HL-60/S4 treated with phorbol 12-myristate 13-acetate at 8.2 ng/mL for 4 days and 3 days (cell line): ENCODE data around the gene RBP4.

ENCODE experiments used
- in situ Hi-C: fragments of 300-500 bp; cut with MboI; formaldehyde crosslinking; loops from 2 replicates; pipeline ENCODE4 v1.15.0; 2022; ENCODE audit warnings: low sequenced_read_pairs

The RBP4 gene

GRCh38 chr10:93601146-93601773 is at the start of gene RBP4:
RBP4 (minus strand) TSS chr10:93601235; CDS start chr10:93601028, 207 bp downstream.
- in situ Hi-C loops, result no loop called here

GRCh38 chr10:93639791-93640190 is 38.8 kb upstream of the RBP4 start:
- in situ Hi-C loops, result no loop called here

DNA sequence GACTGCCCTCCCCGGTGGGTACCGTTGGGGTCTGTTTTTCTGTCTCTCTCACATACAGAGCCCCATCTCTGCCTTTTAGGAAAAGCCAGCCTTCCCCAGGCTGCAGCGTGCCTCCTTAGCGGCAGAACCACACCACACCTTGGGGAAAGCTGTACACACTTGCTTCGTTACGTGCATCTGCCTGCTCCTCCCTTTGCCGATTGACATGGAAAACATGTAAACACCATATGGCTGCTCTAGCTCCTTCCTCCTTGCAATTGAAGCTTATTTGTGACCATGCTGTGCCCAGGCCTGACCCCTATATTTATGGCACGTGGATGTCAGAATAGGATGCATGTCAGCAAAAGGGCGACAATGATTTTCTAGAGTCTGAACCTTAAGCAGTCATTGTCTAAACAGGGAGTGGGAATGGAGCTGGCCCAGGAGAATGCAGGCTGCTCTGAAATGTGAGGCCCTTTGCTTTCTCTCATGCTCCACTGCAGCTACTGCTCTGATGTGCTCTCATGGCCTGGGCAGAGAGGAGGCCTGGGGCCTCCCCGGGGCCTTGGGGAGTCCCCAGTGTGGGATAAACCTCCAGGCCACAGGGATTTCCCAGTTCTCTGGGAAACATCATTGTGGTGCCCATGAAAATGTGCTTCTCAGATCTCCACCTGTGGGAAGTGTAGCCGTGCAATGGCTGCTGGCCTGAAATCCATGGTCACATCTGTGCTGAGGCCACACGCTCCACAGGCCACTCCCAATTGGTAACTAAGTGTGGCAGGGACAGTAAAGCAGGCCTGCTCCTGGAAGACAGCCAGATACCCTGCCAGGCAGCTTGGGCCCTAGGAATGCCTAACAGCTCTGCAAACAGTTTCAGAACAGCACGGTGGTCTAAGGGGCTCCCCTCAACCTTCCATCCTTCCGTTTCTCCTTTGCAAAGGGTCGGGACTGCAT is 29.9 kb upstream of the RBP4 start:
- in situ Hi-C loops, result no loop called here

GRCh38 chr10:93629647-93630305 is 28.7 kb upstream of the RBP4 start:
- in situ Hi-C loops, result no loop called here

DNA sequence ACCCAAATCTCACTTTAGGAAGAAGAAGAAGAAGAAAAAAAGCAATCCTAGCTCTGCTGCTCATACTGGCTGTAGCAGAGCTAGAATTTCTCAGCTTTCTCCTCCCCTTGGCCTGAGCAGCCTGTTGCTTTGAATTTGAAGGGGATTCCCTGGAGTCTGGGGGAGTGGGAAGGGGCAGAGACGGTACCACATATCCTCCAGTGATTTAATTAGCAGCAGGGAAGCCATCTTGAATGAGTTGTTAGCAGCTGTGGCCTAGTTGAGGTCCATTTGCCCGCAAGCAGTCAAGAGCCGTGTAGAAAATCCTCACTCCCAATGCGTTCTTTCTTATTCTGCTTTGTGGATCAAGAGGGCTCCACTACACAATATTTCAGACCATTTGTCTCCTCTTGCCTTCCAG is 27.8 kb upstream of the RBP4 start:
- in situ Hi-C loops, result no loop called here

- in situ Hi-C loops, result no loop called here
Measured at GRCh38 chr10:93622942-93623341, 21.9 kb upstream of the RBP4 start.

DNA sequence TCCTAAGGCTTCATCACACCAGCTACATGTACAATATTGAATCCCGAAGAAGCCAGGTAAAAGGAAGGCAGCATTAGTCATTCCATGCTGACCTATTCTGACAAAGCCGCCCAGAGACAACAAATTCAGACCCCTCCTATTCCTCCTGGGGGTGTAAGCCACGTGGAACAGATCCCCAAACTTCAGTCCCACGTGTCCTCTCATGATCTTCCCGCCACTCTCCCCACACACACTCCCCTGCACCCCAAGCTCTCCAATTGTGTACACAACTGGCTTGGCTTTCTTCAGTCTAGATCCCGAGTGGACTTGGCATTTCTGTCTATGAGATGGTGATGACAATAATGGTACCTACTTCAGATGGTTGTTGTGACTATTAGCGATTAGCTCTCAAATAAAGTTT is 19.9 kb upstream of the RBP4 start:
- in situ Hi-C loops, result no loop called here

DNA sequence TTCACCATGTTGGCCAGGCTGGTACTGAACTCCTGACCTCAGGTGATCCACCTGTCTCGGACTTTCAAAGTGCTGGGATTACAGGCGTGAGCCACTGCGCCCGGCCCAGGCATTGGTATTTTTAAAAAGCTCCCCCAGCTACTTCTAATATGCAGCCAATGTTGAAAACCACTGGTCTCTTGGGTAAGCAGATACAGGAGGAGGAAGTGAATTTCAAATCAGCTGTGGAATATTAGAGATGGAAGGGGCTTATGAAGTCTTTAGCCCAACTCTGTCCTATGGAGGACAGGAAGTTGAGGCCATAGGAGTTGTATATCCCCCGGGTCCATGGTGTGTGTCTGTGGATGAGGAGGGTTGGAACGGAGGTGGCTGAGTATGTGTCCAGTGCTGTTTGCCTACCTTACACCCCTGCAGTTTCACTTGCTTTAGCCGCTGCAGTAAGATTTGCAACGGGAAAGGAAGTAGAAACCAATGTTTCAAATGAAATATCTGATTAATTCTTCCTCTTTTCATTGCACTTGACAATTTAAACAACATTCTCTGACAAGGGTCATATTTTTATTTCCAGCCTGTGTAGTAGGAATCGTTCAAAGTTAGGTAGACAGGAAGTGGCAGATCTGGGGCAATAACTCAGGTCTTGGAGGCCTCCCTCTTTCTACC is 14.7 kb upstream of the RBP4 start:
- in situ Hi-C loops, result no loop called here

DNA sequence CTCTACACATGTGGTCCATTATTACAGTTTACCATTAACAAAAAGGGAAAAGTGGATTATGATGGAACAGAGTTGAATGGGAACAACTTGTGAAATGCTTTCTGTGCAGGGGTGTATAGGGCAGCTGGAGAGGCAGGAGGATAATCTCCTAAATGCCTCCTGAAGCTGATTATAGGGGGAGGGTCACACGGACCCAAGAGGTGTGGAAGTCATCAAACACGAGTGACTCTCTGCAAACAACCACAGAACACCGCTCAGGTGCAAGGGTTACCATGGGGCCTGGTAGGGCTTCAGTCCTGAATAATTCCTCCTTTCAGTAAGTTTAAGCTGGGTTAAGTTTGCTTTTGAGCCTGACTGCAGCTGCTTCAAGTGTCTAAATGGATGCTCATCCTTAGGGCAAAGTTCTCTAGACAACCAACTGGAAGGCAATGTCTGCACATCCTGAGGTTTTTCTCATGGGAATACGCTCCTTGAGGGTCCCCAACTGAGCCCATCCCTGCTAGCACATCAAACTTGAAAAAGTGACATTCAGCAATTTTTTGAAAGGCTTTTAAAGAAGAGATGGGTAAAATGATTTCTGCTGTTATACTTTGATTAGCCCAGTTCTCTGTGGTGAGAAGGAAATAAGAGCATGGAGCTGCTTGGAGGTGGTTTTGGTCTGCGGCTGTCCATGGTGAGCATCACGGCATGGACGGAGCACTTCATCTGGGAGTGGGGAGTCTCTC is 13.2 kb upstream of the RBP4 start:
- in situ Hi-C loops, result no loop called here

DNA sequence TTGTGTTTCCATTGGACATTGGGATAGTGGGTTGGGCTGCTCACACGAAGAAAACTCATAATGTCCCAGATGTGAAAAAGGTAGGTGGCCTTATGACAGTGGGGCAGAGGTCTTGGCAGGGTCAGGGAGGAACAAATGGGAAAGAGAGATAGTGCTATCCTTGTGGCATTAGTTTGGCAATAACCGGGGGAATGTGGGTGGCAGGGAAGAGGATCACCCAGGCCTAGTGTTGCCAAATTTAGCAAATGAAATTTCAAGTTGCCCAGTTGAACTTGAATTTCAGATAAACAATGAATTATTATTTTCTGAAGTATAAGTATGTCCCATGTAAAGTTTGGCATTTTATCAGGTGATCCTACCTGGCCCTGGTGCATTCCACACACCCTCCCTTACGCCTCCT is 12.1 kb upstream of the RBP4 start:
- in situ Hi-C loops, result no loop called here

- in situ Hi-C loops, result no loop called here
Measured at GRCh38 chr10:93612311-93612710, 11.3 kb upstream of the RBP4 start, which contains the start of gene PDE6C. PDE6C (plus strand) TSS chr10:93612537; CDS start chr10:93612726, 189 bp downstream.

- in situ Hi-C loops, result no loop called here
Measured at GRCh38 chr10:93608421-93608820, 7.4 kb upstream of the RBP4 start.

DNA sequence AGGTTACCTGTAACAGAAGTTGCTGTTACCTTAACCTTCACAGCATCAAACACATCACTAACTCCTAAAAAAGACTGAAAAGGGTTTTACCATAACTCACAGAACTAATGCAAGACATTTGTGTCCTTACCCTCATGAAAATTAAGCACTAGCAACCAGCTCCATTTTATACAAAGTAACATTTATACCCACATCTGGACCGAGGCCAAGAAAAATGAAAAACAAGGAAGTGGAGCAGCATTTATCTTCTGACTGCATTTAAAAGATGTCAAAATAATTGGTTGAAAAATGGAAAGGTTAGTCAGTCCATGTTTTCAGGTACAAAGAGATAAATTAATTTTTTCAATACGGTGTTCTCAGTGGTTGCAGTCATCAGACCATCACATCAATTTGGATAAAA is 3.1 kb upstream of the RBP4 start:
- in situ Hi-C loops, result no loop called here

- in situ Hi-C loops, result no loop called here
Measured at GRCh38 chr10:93603023-93603422, 2.0 kb upstream of the RBP4 start.

DNA sequence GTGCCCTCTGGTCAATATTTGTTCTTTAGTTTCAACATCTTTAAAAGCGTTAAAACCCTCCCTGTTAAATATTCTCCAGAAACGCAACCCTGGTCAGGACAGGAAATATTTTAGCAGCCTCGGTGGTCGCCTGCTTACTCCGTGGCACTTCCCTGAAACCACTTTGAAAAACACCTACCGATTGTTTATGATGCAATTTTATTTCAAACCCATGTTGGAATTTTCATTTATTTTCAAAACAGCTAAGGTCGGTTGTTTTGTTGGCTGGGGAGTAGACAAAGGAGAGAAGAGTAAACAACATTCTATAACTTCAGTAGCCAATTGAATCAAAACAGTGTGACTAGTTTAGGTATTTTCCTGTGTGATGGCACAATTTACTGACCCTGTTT is 733 bp upstream of the RBP4 start:
- in situ Hi-C loops, result no loop called here

DNA sequence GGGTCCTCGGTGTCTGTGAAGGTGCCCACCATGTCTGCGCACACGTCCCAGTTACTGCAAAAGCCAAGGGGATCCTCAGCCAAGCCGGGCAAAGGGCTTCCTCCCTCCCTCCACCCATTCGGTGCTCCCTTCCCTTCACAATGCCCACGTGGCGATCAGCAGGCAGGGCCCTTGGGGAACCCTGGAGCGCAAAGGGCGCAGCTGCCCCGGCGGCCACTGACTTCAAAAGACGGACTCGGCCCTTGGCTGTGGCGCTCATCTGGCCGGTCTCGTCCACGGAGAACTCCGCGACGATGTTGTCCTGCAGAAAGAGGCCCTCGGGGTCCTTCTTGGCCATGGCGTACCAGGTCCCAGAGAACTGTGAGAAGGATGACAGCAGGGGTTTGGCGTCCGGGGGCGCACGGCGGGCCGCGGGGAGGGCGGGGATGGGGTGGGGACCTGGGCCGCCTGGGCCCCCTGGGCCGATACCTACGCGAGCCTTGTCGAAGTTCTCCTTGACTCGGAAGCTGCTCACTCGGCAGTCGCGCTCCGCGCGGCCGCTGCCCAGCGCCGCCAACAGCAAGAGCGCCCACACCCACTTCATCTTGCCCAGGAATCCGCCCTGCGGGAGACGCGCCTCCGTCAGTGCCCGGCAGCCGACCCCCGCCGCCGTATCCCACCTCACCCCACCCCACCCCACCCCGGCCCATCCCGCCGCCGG is 439 bp downstream of the RBP4 start:
- in situ Hi-C loops, result no loop called here

GRCh38 chr10:93599778-93600177 is 1.3 kb downstream of the RBP4 start:
- in situ Hi-C loops, result no loop called here

DNA sequence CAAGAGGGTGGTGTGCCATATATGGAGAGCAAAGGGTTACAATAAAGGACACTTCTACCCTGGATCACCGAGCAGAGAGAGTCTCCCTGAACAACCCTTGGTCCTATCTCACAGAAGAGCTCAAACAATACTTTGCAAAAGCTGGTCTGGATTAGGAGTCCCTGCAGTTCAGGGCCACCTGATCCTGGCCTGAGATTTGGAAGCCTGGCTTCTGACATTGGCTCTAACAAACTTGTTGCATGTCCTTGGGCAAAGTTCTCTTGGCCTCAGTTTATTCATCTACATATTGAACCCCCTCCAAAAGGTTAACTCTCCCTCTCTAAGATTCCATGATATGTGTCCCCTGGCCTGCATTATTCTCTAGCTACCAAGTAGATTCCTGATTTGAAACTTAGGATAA is 1.7 kb downstream of the RBP4 start:
- in situ Hi-C loops, result no loop called here

DNA sequence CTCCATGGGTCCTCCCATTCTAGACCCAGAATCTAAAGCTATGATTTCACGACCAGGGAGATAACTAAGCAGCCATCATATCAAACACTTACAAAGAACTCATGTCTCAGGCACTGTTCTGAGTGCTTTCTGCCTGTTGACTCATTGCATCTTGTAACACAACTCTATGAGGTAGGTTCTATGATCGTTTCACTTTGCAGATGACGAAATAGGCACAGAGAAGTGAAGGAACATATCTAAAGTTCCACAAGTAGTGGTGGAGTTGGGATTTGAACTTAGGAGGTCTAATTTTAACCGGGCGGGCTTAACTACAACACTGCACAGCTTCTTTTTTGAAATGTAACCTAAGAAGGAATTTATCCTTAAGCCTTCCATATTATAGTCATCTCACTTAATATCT is 2.9 kb downstream of the RBP4 start:
- in situ Hi-C loops, result no loop called here

GRCh38 chr10:93597075-93597599 is 3.9 kb downstream of the RBP4 start:
- in situ Hi-C loops, result no loop called here
